GM18499 (cell line): ENCODE measurements around the gene C2CD4C.
"Not testable (repeated sequence)": the region's sequence is repeated elsewhere in the genome, so short reads cannot be mapped to it uniquely, and the experiment has no call there.

Experiments
- ATAC-seq: cut with Tn5 transposase; IDR thresholded peaks from one replicate; pipeline ENCODE4 v1.9.1; 2021; ENCODE audit warnings: moderate number of reproducible peaks; ENCODE audit not compliant: insufficient read depth, unreplicated experiment

Gene C2CD4C

DNA sequence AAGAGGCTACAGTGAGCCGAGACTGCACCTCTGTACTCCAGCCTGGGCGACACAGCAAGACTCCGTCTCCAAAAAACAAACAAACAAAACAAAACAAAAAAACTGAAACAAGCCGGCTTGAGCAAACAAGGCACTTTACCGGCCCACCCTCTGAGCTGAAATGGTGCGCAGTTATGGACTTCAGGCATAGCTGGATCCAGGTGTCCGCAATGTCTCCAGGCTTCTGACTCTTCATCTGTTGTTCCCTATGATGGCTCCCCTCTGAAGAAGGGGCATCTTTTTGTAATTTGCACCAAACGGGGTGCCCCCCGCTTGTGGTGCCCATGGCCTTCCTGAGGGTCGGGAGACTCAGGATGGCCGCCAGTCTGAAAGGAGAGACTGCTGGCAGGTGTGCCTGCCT, 6.2 kb downstream of the C2CD4C start:
- ATAC-seq: no peak

- no peak for ATAC-seq
These were observed 7.0 kb downstream of the C2CD4C start for GRCh38 chr19:401866-402511.

DNA sequence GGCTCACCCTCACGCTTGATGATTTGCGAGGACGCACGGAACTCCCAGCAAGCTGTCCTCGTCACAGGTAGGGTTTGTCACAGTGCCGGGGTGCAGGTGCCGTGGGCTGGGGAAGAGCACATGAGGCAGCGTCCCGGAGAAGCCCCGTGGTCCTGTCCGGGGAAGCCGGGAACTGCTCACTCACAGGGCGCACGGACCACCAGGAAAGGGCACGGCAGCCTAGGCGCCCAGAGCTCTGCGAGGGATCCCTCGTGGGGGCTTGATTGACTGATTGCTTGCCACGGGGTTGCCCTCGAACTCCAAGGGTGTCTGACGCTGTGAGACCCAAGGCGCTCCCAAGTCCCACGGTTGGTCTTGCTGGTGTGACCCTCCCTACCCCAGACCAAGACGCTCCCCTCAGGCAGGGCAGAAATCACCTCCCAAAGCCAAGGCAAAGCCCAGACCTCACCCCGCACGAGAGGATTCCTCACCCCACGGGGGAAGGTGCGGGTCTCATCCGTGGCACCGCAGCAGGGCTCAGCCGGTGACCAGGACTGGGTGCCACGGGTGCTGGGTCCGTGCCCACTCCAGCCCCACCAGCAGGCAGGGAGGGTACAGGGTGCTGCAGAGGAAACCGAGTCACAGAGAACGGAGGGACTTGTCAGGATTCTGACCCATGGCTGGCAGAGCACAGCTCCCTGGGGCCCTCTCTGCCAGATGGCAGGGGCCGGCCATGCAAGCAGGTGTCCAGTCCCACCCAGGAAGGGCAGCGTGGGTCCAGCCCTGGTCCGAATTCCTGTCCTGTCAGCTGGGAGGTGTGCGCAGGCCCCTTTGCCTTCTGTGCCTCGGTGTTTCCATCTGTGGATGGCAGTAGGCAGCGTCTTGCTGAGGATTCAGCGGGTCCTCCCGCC, 7.7 kb downstream of the C2CD4C start:
- ATAC-seq: no peak

DNA sequence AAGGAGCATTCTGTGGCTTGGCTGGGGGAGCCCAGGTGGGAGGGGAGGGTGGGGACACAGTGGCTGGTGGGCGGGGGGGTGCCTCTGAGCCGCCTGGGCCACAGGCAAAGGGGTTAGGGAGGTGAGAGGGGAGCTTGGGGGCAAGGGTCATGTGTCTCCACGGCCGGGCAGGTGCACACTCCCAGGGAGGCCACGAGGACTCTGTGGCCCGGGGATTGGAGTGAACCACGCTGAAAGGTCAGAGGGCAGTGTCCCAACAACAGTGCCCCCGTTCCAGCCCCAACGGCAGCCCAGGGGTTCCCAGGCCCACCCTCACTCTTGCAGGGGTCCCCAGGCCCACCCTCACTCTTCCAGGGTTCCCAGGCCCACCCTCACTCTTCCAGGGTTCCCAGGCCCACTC, 9.6 kb downstream of the C2CD4C start:
- ATAC-seq: no peak

DNA sequence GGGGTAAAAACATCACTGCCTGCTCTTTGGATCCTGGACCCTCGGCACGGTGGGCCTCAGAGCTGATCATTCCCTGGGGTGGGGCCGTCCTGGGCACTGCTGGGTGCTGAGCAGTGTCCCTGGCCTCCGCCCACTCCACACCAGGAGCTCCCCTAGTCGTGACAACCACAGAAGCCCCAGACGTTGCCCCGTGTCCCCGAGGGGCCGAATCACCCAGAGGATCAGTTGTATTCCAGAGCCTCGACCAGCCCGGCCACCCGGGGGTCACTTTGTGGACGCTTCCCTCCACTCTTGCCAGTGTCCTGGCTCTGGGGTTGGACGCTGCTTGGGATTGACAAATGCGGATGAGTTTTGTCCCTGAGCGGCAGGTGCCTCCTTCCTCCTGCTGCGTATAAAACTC, 10.2 kb downstream of the C2CD4C start:
- ATAC-seq: no peak

- ATAC-seq: no peak
These were observed 10.8 kb downstream of the C2CD4C start for GRCh38 chr19:397941-398706.

DNA sequence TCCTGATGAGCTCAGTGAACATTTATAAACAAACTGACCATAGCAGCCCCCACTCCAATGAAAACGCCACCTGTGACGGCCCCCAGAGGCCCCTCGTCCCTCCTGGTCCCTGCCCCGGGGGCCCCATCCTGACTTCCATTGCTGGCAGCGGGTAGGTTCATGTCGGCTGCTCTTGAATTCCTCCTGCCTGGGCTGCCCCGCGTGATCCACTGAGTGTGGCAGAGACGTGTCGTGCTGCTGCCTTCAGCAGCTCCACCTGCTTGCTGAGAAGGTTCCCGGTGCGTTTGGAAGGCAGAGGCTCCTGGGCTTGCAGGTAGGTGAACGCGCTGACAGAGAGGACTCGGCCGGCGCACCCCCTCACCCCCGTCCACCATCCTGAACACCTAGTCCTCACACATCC, 11.6 kb downstream of the C2CD4C start:
- ATAC-seq: no peak

DNA sequence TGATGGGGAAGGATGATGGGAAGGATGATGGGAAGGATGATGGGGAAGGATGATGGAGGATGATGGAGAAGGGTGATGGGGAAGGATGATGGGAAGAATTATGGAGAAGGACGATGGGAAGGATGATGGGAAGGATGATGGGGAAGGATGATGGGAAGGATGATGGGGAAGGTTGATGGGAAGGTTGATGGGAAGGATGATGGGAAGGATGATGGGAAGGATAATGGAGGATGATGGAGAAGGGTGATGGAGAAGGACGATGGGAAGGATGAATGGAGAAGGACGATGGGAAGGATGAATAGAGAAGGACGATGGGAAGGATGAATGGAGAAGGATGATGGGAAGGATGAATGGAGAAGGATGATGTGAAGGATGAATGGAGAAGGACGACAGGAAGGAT, 13.5 kb downstream of the C2CD4C start:
- no peak for ATAC-seq

DNA sequence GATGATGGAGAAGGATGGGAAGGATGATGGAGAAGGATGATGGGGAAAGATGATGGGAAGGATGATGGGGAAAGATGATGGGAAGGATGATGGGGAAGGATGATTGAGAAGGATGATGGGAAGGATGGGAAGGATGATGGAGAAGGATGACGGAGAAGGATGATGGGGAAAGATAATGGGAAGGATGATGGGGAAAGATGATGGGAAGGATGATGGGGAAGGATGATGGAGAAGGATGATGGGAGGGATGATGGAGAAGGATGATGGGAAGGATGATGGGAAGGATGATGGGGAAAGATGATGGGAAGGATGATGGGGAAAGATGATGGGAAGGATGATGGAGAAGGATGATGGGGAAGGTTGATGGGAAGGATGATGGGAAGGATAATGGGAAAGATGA, 14.1 kb downstream of the C2CD4C start:
- not testable (repeated sequence) for ATAC-seq

DNA sequence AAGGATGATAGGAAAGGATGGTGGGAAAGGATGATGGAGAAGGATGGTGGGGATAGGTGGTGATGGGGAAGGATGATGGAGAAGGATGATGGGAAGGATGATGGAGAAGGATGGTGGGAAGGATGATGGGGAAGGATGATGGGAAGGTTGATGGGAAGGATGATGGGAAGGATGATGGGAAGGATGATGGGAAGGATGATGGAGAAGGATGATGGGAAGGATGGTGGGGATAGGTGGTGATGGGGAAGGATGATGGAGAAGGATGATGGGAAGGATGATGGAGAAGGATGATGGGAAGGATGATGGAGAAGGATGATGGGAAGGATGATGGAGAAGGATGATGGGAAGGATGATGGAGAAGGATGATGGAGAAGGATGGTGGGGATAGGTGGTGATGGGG, 15.4 kb downstream of the C2CD4C start:
- ATAC-seq: not testable (repeated sequence)

DNA sequence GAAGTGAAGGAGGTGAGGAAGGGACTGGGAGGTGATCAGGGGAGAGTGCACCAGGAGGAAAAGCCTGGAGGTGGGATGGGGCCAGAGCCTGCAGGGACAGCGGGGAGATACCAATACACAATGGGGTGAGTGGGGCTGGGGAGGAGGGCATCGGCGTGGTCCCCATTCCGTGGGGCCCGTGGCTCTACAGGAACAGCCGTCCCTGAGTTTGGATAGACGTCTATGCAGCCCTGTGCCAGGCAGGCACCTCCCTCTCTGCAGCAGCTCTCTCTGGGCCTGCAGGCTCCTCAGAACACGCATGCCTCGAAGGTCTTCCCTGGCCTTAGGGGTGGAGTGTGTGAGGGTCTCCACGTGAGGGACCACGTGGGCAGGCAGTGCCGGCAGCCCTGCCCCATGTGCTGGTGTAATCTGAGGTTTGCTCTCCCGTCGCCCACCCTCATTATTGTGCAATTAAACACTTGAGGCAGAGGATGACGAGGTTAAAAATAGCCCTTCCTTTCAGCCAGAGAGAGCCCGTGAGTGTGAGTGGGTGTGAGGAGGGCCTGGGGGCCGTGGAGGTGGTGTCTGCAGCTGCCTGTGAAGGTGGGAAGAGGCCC, 16.5 kb downstream of the C2CD4C start:
- no peak for ATAC-seq

- ATAC-seq: no peak
These were observed 17.1 kb downstream of the C2CD4C start for GRCh38 chr19:391726-392374.

- ATAC-seq: no peak
These were observed 17.8 kb downstream of the C2CD4C start for GRCh38 chr19:391207-391557.

DNA sequence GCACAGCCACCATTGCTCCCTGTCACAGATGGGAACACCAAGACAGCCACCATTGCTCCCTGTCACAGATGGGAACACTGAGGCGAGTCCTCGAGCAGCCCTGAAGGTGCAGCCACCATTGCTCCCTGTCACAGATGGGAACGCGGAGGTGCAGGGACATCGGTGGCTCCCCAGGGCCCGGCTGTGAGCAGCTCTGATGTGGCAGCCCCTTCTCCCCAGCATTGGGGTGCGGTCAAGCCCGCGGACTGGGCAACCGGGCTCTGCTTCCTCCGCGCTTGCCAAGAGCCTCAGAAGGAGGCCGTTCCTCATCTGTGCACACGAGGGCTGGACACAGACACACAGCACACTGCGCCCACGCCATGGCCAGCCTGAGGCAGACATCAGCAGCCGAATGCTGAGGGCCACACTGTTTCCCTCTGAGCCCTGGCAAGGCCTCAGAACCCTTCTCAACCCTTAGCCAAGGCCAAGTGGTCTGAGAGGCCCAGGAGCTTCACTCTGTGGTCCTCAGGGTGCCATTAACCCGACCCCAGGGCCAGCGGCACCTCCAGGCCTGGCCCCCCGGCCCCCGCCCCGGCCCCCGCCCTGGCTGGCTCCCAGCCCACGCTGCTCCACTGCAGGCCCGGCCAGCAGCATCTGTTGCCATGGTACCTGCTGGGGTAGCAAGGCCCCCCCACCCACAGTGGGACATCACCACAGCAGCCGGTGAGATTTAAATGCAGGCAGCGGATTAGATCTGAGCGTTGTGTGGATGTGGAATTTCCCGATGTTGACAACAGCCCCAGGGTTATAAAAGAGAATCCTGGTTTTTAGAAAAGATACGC, 18.4 kb downstream of the C2CD4C start:
- no peak for ATAC-seq

GRCh38 chr19:389935-390289, 19.0 kb downstream of the C2CD4C start:
- ATAC-seq: no peak

- no peak for ATAC-seq
These were observed 19.6 kb downstream of the C2CD4C start for GRCh38 chr19:389255-389934.

GRCh38 chr19:388691-389090, 20.3 kb downstream of the C2CD4C start:
- ATAC-seq: no peak

DNA sequence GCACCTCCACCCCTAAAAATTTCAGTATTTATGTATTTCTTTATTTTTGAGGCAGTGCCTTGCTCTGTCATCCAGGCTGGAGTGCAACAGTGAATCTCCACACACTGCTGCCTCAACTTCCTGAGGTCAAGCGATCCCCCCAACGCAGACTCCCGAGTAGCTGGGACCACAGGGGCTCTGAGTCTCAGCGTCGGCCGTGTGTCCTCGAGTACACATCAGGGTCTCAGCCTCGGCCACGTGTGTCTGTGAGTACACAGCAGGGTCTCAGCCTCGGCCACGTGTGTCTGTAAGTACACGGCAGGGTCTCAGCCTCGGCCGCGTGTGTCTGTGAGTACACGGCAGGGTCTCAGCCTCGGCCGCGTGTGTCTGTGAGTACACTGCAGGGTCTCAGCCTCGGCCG, 21.2 kb downstream of the C2CD4C start:
- no peak for ATAC-seq
